ENCODE results near the gene WNT5A. TPM values are rescaled to one million over a fixed set of nuclear protein-coding genes. Genes with fewer than 3 reads are reported as not detected.

WNT5A gene
- total RNA-seq, 2 experiments from 2014 or later: 0.06 TPM; not detected in 1

- DNase-seq (no peak), ATAC-seq (ENCODE audit: poor library complexity) (no peak)
- no peaks in the 10 kb centered on the region for H3K4me1 Mint-ChIP-seq (ENCODE audit: low read depth)
- TF ChIP-seq CTCF (IDR thresholded peaks at IDR 0.05): no peak
- H3K27me3 Mint-ChIP-seq: peaks cover 4% of the 10 kb centered on the region
- Histone ChIP-seq H3K27ac (ENCODE audit: low read depth in 1 of 2, low read length in 2 of 2) (no peak overlapping the region), H3K36me3 (ENCODE audit: insufficient read depth, low read length) (no peaks in the 10 kb centered on the region), H3K4me3 (ENCODE audit: low read length) (no peak overlapping the region), H3K27me3 (ENCODE audit: control insufficient read depth in 1 of 2, insufficient read depth in 2 of 2, low read length in 2 of 2) (no peaks in the 10 kb centered on the region), H3K9me3 (ENCODE audit: control insufficient read depth in 1 of 2, insufficient read depth in 1 of 2, low read length in 2 of 2) (no peaks in the 10 kb centered on the region), H3K4me1 (ENCODE audit: insufficient read depth, low read length) (no peaks in the 10 kb centered on the region)
- ChIA-PET POLR2A (no interaction called here), CTCF (no interaction called here)
- H3K36me3 Mint-ChIP-seq (ENCODE audit: low read depth): no peaks in the 10 kb centered on the region
- H3K27ac Mint-ChIP-seq: no peak overlapping the region
- H3K9me3 Mint-ChIP-seq: no peaks in the 10 kb centered on the region
- intact Hi-C loops (cut with DNase I, micrococcal nuclease): no loop called here
- H3K4me3 Mint-ChIP-seq: no peak overlapping the region
Observed at GRCh38 chr3:55514962-55515361, 27.9 kb upstream of the WNT5A start.

DNA sequence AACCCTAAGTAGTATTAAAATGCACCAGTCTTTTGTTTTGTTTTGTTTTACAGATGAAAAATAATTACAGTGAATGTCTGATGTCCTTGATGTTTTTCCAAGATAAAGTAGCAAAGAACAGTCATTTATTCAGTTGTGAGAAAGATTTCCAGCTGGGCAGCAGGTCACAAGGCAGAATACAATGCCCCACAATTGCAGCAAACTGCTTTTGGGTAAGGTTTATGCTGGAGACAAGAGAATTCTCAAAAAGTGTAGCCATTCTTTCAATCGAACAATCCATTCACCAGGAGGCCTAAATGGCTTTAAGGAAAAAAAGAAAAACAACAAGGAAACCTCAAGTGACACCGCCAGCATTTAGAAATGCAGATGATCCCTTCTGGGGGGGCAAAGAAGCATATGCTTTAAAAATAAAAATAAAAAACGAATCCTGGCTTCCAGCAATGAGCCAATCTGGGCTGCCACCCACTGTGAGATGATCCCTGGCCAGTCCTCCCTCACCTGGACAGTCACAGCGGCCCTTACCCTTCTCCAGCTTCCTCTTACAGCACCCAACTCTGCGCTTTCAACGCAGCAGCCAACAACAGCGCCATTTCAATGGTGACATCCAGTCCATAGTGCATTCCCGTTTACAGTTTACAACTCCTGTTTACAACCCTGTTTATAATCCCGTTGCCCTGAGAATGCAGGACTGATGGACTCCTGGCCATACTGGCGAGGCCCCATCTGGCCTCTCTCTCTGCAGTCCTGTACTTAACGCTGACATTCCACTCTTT lies 25.7 kb upstream of the WNT5A start:
- H3K27ac Mint-ChIP-seq: no peak overlapping the region
- no peaks in the 10 kb centered on the region for H3K4me1 Mint-ChIP-seq (ENCODE audit: low read depth)
- peaks cover 4% of the 10 kb centered on the region for H3K27me3 Mint-ChIP-seq
- POLR2A ChIA-PET: no interaction called here
- H3K9me3 Mint-ChIP-seq: no peaks in the 10 kb centered on the region
- intact Hi-C loops (cut with DNase I, micrococcal nuclease): no loop called here
- no peak overlapping the region for H3K27ac ChIP-seq (ENCODE audit: low read depth in 1 of 2, low read length in 2 of 2)
- no peak for DNase-seq
- no peaks in the 10 kb centered on the region for H3K4me1 ChIP-seq (ENCODE audit: insufficient read depth, low read length)
- H3K4me3 Mint-ChIP-seq: no peak overlapping the region
- no peak for ATAC-seq (ENCODE audit: poor library complexity)
- no peak for TF ChIP-seq CTCF (IDR thresholded peaks at IDR 0.05)
- no peaks in the 10 kb centered on the region for H3K27me3 ChIP-seq (ENCODE audit: control insufficient read depth in 1 of 2, insufficient read depth in 2 of 2, low read length in 2 of 2)
- H3K4me3 ChIP-seq (ENCODE audit: low read length): no peak overlapping the region
- H3K9me3 ChIP-seq (ENCODE audit: control insufficient read depth in 1 of 2, insufficient read depth in 1 of 2, low read length in 2 of 2): no peaks in the 10 kb centered on the region
- no peaks in the 10 kb centered on the region for H3K36me3 Mint-ChIP-seq (ENCODE audit: low read depth)
- CTCF ChIA-PET: no interaction called here
- no peaks in the 10 kb centered on the region for H3K36me3 ChIP-seq (ENCODE audit: insufficient read depth, low read length)

DNA sequence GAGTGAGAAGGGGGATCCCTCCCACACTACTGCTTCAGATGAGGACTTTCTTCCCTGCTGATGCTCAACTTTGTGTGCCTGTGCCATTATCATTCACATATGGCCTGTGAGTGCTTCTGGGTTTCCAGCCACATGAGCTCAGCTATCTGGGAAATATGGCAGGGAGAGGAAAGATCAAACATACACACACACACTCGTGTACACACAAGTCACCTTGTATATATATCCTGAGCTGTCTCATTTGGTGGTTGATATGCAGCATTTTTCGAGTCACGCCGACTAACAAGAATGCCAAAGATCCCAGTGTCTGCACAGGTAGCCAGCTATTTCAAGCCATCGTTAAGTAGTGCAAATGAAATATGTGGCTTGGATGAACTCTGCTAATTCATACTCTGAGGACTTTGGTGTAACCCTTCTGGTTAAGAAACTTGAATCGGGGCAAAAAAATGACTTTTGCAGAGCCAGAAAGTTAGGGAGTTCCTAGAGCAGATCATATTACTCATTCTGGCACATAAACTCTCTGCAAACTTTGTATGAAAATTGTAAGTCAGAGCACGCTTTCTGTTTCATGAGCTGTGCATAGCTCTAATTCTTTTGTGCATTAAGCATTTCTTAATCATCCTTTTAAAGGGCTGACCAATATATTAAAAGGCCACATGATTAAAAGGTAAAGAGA lies 24.9 kb upstream of the WNT5A start:
- Histone ChIP-seq H3K36me3 (ENCODE audit: insufficient read depth, low read length) (no peaks in the 10 kb centered on the region), H3K4me1 (ENCODE audit: insufficient read depth, low read length) (no peaks in the 10 kb centered on the region), H3K9me3 (ENCODE audit: control insufficient read depth in 1 of 2, insufficient read depth in 1 of 2, low read length in 2 of 2) (no peaks in the 10 kb centered on the region), H3K27ac (ENCODE audit: low read depth in 1 of 2, low read length in 2 of 2) (no peak overlapping the region), H3K27me3 (ENCODE audit: control insufficient read depth in 1 of 2, insufficient read depth in 2 of 2, low read length in 2 of 2) (no peaks in the 10 kb centered on the region), H3K4me3 (ENCODE audit: low read length) (no peak overlapping the region)
- intact Hi-C loops (cut with DNase I, micrococcal nuclease): no loop called here
- no peak overlapping the region for H3K27ac Mint-ChIP-seq
- ChIA-PET CTCF (no interaction called here), POLR2A (no interaction called here)
- H3K4me3 Mint-ChIP-seq: no peak overlapping the region
- no peaks in the 10 kb centered on the region for H3K4me1 Mint-ChIP-seq (ENCODE audit: low read depth)
- ATAC-seq (ENCODE audit: poor library complexity) (no peak), DNase-seq (no peak)
- H3K36me3 Mint-ChIP-seq (ENCODE audit: low read depth): no peaks in the 10 kb centered on the region
- H3K27me3 Mint-ChIP-seq: no peaks in the 10 kb centered on the region
- no peak for TF ChIP-seq CTCF (IDR thresholded peaks at IDR 0.05)
- H3K9me3 Mint-ChIP-seq: no peaks in the 10 kb centered on the region

Data from CD4-positive, alpha-beta T cell (primary cell).